Breast epithelium (tissue), 3 donors: Measurements from ENCODE around the gene FANCD2.

Experiments used
- POLR2AphosphoS5 ChIP-seq, 3 donors: sonication (generic); formaldehyde crosslinking; IDR thresholded peaks; one replicate each; pipeline ENCODE4 v1.6.1; 2017; ENCODE audit warnings: antibody characterized with exemption in 3 of 3
- TF ChIP-seq, protein P1 (sequence below), 3 donors: fragments of 450-650 bp; IDR thresholded peaks; one replicate each; pipeline ENCODE4 v1.5.1; 2016 to 2017; ENCODE audit warnings: antibody characterized with exemption in 3 of 3, mild to moderate bottlenecking in 3 of 3, moderate library complexity in 3 of 3

DNA sequence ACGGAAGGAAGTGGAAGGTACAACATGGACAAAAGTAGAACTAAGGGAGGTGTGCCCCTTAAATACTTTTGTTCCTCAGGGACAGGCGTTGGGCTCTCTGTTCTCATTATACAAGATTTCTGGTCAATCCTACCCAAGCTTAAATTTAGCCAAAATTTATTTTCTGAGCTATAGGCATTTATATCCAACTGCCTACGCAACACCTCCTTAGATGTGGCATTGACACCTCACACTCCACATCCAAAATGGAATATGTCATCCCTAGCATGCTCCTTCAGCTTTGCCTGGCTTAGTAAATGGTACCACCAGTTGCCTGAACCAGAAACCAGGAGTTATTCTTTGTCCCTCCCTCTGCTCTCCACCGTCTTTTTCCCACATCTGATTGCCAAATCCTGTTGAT, 55.6 kb downstream of the FANCD2 start:
- TF ChIP-seq, protein P1, sequence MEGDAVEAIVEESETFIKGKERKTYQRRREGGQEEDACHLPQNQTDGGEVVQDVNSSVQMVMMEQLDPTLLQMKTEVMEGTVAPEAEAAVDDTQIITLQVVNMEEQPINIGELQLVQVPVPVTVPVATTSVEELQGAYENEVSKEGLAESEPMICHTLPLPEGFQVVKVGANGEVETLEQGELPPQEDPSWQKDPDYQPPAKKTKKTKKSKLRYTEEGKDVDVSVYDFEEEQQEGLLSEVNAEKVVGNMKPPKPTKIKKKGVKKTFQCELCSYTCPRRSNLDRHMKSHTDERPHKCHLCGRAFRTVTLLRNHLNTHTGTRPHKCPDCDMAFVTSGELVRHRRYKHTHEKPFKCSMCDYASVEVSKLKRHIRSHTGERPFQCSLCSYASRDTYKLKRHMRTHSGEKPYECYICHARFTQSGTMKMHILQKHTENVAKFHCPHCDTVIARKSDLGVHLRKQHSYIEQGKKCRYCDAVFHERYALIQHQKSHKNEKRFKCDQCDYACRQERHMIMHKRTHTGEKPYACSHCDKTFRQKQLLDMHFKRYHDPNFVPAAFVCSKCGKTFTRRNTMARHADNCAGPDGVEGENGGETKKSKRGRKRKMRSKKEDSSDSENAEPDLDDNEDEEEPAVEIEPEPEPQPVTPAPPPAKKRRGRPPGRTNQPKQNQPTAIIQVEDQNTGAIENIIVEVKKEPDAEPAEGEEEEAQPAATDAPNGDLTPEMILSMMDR (IDR thresholded peaks at IDR 0.05) = no peak
- no peak for TF ChIP-seq POLR2AphosphoS5 (IDR thresholded peaks at IDR 0.05)
